HepG2 (cell line): ENCODE measurements around the gene RALY. TPM values are rescaled to one million over a fixed set of nuclear protein-coding genes. Genes with fewer than 3 reads are reported as not detected.

Experiments used
- GTF3A ChIP-seq: sonication (generic); formaldehyde crosslinking; conservative IDR thresholded peaks from 2 replicates; pipeline ENCODE4 v1.4.0; 2020; ENCODE audit warnings: mild to moderate bottlenecking, missing genetic modification reagents
- IRF2 ChIP-seq: IDR thresholded peaks from 2 replicates; pipeline ENCODE4 v1.6.1; 2018; ENCODE audit warnings: missing genetic modification reagents, missing compliant biosample characterization
- NFE2L2 ChIP-seq: fragments of 150-350 bp; IDR thresholded peaks from 2 replicates; pipeline ENCODE4 v1.6.1; 2014; ENCODE audit warnings: low read length
- NR2F2 ChIP-seq: IDR thresholded peaks from 2 replicates; pipeline ENCODE4 v1.6.1; 2012; ENCODE audit warnings: low read depth, inconsistent platforms, borderline replicate concordance
- TBX3 ChIP-seq: fragments of 450-650 bp; IDR thresholded peaks from 2 replicates; pipeline ENCODE4 v1.6.1; 2017; ENCODE audit warnings: antibody characterized with exemption, mild to moderate bottlenecking, inconsistent platforms, borderline replicate concordance
- ZNF138 ChIP-seq: sonication (generic); formaldehyde crosslinking; IDR thresholded peaks from 2 replicates; pipeline ENCODE4 v1.5.0; 2020; ENCODE audit warnings: mild to moderate bottlenecking, low read depth, missing genetic modification reagents
- ZNF496 ChIP-seq: sonication (generic); formaldehyde crosslinking; IDR thresholded peaks from 2 replicates; pipeline ENCODE4 v1.8.1; 2023; ENCODE audit warnings: mild to moderate bottlenecking, moderate library complexity, missing genetic modification reagents; ENCODE audit not compliant: insufficient replicate concordance
- ZNF660 ChIP-seq: sonication (generic); formaldehyde crosslinking; IDR thresholded peaks from 2 replicates; pipeline ENCODE4 v1.5.1; 2020; ENCODE audit warnings: mild to moderate bottlenecking, low read depth, missing genetic modification reagents, borderline replicate concordance
- ZNF883 ChIP-seq: sonication (generic); formaldehyde crosslinking; IDR thresholded peaks from 2 replicates; pipeline ENCODE4 v1.5.1; 2020; ENCODE audit warnings: mild to moderate bottlenecking, missing genetic modification reagents; ENCODE audit errors: not compliant biosample characterization
- polyA plus RNA-seq, 8 experiments: library from polyadenylated mRNA; depleted of rRNA in 3 of 8; stranded (reverse) in 7 of 8; unstranded in 1 of 8; fragments of >200 nt; fragmentation: Illumina TruSeq in 4 of 8; extraction: Trizol in 4 of 8; gene quantifications; 2 replicates each; pipeline versions ENCODE4 v1.2.1 to v1.2.3, GENCODE V29; 2011 to 2016; ENCODE audit warnings: low read depth in 4 of 8, missing spikeins in 1 of 8, mixed read lengths in 1 of 8; ENCODE audit not compliant: insufficient read depth in 1 of 8
- total RNA-seq, 5 experiments: library from RNA; depleted of rRNA; stranded (reverse); fragments of >200 nt; fragmentation: Illumina TruSeq; extraction: Trizol; gene quantifications; 2 replicates each; pipeline ENCODE4 v1.2.3, GENCODE V29; 2016; ENCODE audit warnings: low read depth in 1 of 5
- TF ChIP-seq, protein P1 (sequence below): sonication (generic); formaldehyde crosslinking; IDR thresholded peaks from 2 replicates; pipeline ENCODE4 v1.5.1; 2020; ENCODE audit warnings: missing genetic modification reagents, mild to moderate bottlenecking, borderline replicate concordance
- TF ChIP-seq, protein P2 (sequence below): sonication (generic); formaldehyde crosslinking; IDR thresholded peaks from one replicate; pipeline ENCODE4 v1.5.1; 2020; ENCODE audit warnings: mild to moderate bottlenecking, missing genetic modification reagents; ENCODE audit errors: not compliant biosample characterization
- TF ChIP-seq, protein P3 (sequence below): sonication (generic); formaldehyde crosslinking; IDR thresholded peaks from 2 replicates; pipeline ENCODE4 v1.5.1; 2020; ENCODE audit warnings: missing genetic modification reagents, mild to moderate bottlenecking, borderline replicate concordance
- TF ChIP-seq, protein P4 (sequence below): sonication (generic); formaldehyde crosslinking; IDR thresholded peaks from 2 replicates; pipeline ENCODE4 v1.5.0; 2020; ENCODE audit warnings: mild to moderate bottlenecking, missing genetic modification reagents, moderate library complexity
- TF ChIP-seq, protein P5 (sequence below): sonication (generic); formaldehyde crosslinking; IDR thresholded peaks from 2 replicates; pipeline ENCODE4 v1.5.0; 2020; ENCODE audit warnings: mild to moderate bottlenecking, low read depth, missing genetic modification reagents, borderline replicate concordance

RALY gene
- total and polyA plus RNA-seq, 2 of the 13 experiments (the other 11 are each of a cell fraction or from before 2014, with no cell fraction given) = 178 to 186 TPM

DNA sequence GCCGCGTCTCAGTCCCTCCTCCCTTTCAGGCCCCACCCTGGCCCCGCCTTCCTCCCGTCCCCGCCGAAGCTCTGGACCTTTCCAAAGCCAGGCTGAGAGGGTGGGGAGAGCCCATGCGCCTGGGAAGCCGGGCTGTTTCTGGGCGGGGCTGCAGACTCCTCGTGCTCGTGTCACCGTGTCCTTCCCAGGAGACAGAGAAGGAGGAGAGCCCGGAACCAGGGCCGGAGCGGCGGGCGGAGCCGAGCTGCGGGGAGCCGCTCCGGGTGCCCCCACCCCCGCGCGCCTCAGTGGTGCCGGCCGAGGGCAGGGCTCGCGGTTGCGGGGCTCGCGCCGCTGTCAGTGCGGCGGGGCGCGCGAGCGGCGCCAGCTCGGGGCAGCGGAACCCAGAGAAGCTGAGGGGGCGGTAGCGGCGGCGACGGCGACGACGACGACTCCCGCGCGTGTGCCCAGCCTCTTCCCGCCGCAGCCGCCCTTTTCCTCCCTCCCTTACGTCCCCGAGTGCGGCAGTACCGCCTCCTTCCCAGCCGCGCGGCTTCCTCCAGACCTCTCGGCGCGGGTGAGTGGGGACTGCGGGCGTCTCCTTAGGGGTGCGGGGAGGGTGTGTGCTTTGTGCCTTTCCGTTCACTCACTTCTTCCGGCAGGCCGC is at the start of gene RALY (continued):
- no peak for TF ChIP-seq NFE2L2
- TF ChIP-seq ZNF496 (CRISPR knock-in tag) = no peak
- TF ChIP-seq ZNF138 (CRISPR knock-in tag) = 0 out of 2 replicates have a peak, but pooled peaks have one; percentile 75
- TF ChIP-seq, protein P1, sequence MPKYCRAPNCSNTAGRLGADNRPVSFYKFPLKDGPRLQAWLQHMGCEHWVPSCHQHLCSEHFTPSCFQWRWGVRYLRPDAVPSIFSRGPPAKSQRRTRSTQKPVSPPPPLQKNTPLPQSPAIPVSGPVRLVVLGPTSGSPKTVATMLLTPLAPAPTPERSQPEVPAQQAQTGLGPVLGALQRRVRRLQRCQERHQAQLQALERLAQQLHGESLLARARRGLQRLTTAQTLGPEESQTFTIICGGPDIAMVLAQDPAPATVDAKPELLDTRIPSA (CRISPR knock-in tag) = peak; percentile 75; the same call in 1 of the 2 replicates
- TF ChIP-seq, protein P2, sequence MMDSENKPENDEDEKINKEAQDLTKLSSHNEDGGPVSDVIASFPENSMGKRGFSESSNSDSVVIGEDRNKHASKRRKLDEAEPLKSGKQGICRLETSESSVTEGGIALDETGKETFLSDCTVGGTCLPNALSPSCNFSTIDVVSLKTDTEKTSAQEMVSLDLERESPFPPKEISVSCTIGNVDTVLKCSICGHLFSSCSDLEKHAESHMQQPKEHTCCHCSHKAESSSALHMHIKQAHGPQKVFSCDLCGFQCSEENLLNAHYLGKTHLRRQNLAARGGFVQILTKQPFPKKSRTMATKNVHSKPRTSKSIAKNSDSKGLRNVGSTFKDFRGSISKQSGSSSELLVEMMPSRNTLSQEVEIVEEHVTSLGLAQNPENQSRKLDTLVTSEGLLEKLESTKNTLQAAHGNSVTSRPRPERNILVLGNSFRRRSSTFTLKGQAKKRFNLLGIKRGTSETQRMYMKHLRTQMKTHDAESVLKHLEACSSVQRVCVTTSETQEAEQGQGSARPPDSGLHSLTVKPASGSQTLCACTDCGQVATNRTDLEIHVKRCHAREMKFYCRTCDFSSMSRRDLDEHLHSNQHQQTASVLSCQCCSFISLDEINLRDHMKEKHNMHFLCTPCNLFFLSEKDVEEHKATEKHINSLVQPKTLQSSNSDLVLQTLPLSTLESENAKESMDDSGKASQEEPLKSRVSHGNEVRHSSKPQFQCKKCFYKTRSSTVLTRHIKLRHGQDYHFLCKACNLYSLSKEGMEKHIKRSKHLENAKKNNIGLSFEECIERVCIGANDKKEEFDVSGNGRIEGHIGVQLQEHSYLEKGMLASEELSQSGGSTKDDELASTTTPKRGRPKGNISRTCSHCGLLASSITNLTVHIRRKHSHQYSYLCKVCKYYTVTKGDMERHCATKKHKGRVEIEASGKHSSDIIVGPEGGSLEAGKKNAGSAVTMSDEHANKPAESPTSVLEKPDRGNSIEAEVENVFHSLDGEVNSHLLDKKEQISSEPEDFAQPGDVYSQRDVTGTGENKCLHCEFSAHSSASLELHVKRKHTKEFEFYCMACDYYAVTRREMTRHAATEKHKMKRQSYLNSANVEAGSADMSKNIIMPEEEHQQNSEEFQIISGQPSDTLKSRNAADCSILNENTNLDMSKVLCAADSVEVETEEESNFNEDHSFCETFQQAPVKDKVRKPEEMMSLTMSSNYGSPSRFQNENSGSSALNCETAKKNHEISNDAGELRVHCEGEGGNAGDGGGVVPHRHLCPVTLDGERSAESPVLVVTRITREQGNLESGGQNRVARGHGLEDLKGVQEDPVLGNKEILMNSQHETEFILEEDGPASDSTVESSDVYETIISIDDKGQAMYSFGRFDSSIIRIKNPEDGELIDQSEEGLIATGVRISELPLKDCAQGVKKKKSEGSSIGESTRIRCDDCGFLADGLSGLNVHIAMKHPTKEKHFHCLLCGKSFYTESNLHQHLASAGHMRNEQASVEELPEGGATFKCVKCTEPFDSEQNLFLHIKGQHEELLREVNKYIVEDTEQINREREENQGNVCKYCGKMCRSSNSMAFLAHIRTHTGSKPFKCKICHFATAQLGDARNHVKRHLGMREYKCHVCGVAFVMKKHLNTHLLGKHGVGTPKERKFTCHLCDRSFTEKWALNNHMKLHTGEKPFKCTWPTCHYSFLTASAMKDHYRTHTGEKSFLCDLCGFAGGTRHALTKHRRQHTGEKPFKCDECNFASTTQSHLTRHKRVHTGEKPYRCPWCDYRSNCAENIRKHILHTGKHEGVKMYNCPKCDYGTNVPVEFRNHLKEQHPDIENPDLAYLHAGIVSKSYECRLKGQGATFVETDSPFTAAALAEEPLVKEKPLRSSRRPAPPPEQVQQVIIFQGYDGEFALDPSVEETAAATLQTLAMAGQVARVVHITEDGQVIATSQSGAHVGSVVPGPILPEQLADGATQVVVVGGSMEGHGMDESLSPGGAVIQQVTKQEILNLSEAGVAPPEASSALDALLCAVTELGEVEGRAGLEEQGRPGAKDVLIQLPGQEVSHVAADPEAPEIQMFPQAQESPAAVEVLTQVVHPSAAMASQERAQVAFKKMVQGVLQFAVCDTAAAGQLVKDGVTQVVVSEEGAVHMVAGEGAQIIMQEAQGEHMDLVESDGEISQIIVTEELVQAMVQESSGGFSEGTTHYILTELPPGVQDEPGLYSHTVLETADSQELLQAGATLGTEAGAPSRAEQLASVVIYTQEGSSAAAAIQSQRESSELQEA (CRISPR knock-in tag) = peak; percentile 59
- TF ChIP-seq ZNF660 (CRISPR knock-in tag) = no peak
- TF ChIP-seq, protein P3, sequence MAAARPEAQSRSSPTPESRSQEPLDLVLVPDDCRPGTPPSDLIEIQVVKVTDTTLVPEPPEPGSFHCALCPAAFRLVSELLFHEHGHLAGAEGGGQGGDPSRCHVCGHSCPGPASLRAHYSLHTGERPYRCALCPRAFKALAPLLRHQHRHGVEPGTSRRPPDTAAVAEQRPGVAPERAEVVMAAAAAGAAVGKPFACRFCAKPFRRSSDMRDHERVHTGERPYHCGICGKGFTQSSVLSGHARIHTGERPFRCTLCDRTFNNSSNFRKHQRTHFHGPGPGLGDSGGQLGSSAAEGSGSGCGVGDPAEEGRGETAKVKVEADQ (CRISPR knock-in tag) = peak; percentile 76
- TF ChIP-seq GTF3A (CRISPR knock-in tag) = no peak
- TF ChIP-seq, protein P4, sequence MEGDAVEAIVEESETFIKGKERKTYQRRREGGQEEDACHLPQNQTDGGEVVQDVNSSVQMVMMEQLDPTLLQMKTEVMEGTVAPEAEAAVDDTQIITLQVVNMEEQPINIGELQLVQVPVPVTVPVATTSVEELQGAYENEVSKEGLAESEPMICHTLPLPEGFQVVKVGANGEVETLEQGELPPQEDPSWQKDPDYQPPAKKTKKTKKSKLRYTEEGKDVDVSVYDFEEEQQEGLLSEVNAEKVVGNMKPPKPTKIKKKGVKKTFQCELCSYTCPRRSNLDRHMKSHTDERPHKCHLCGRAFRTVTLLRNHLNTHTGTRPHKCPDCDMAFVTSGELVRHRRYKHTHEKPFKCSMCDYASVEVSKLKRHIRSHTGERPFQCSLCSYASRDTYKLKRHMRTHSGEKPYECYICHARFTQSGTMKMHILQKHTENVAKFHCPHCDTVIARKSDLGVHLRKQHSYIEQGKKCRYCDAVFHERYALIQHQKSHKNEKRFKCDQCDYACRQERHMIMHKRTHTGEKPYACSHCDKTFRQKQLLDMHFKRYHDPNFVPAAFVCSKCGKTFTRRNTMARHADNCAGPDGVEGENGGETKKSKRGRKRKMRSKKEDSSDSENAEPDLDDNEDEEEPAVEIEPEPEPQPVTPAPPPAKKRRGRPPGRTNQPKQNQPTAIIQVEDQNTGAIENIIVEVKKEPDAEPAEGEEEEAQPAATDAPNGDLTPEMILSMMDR (CRISPR knock-in tag) = no peak; the same call in 1 of the 2 replicates
- TF ChIP-seq TBX3 = no peak
- no peak for TF ChIP-seq IRF2 (CRISPR knock-in tag)
- TF ChIP-seq, protein P5, sequence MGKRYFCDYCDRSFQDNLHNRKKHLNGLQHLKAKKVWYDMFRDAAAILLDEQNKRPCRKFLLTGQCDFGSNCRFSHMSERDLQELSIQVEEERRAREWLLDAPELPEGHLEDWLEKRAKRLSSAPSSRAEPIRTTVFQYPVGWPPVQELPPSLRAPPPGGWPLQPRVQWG (CRISPR knock-in tag) = 0 out of 2 replicates have a peak, but pooled peaks have one; percentile 7
- TF ChIP-seq ZNF883 = peak; percentile 78
- TF ChIP-seq NR2F2 = no peak
